ENCODE results near the gene MYH7. TPM values are rescaled to one million over a fixed set of nuclear protein-coding genes. Genes with fewer than 3 reads are reported as not detected.

MYH7 gene
- polyA plus RNA-seq, 1 of the 3 experiments (the other 2 are of a cell fraction): not detected

- no peak for DNase-seq
- Histone ChIP-seq H3F3A (replicated peaks; ENCODE audit: insufficient read depth) (no peaks in the 10 kb centered on the region), H3K27ac (ENCODE audit: low read depth in 2 of 2, low read length in 1 of 2) (no peak overlapping the region), H3K9me2 (no peaks in the 10 kb centered on the region), H3K9me3 (no peaks in the 10 kb centered on the region), H4K20me1 (ENCODE audit: insufficient read depth) (no peaks in the 10 kb centered on the region), H3K27me3 (ENCODE audit: insufficient read depth) (no peaks in the 10 kb centered on the region; the same call in none of the 2 replicates), H2AFZ (ENCODE audit: low read depth) (no peak overlapping the region), H3K79me2 (ENCODE audit: insufficient read depth) (no peaks in the 10 kb centered on the region), H3K4me2 (no peak overlapping the region), H3K4me1 (ENCODE audit: control insufficient read depth in 1 of 2, insufficient read depth in 2 of 2, low read depth in 1 of 2, low read length in 1 of 2) (peaks cover 0 to 3% of the 10 kb centered on the region in 2 experiments; a peak in 1 of 4 replicates), H3K4me3 (ENCODE audit: low read depth in 2 of 2, low read length in 1 of 2) (no peak overlapping the region), H3K36me3 (replicated peaks in 1 of 2; ENCODE audit: control insufficient read depth in 1 of 2, insufficient read depth in 2 of 2, low read length in 1 of 2) (no peaks in the 10 kb centered on the region), H3K9ac (no peak overlapping the region)
- ChIA-PET POLR2A (interaction anchor here (1.7 kb wide), 2 partner anchors 13 to 52 kb away, joined by 5 to 6 read pairs; no protein-coding TSS in a partner anchor), CTCF (interaction anchor here (0.8 to 8.2 kb wide), 16 partner anchors 11 to 114 kb away, joined by 3 to 179 read pairs (median 10); partner anchors contain the start of genes EFS, PABPN1 and SLC22A17)
- TF ChIP-seq NRF1 (IDR thresholded peaks at IDR 0.05; ENCODE audit: low read depth, low read length): no peak
- TF ChIP-seq GATA2 (CRISPR knock-in tag; IDR thresholded peaks at IDR 0.05): no peak
- TF ChIP-seq, protein P1, sequence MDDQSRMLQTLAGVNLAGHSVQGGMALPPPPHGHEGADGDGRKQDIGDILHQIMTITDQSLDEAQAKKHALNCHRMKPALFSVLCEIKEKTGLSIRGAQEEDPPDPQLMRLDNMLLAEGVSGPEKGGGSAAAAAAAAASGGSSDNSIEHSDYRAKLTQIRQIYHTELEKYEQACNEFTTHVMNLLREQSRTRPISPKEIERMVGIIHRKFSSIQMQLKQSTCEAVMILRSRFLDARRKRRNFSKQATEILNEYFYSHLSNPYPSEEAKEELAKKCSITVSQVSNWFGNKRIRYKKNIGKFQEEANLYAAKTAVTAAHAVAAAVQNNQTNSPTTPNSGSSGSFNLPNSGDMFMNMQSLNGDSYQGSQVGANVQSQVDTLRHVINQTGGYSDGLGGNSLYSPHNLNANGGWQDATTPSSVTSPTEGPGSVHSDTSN (IDR thresholded peaks at IDR 0.05): no peak
- WGBS (ENCODE audit: low lambda C conversion rate): 64% methylated on average over 7 of the region's 11 CpGs
Measured at GRCh38 chr14:23378612-23379220, 56.7 kb downstream of the MYH7 start.

GRCh38 chr14:23377573-23378563 is 57.6 kb downstream of the MYH7 start:
- H3K27me3 ChIP-seq (ENCODE audit: insufficient read depth): no peaks in the 10 kb centered on the region; the same call in none of the 2 replicates
- H3K79me2 ChIP-seq (ENCODE audit: insufficient read depth): no peaks in the 10 kb centered on the region
- no peaks in the 10 kb centered on the region for H3K36me3 ChIP-seq (replicated peaks in 1 of 2; ENCODE audit: control insufficient read depth in 1 of 2, insufficient read depth in 2 of 2, low read length in 1 of 2)
- CTCF ChIA-PET: interaction anchor here (0.8 to 8.2 kb wide), 7 partner anchors 13 to 258 kb away, joined by 3 to 179 read pairs (median 19); partner anchors contain the start of gene PABPN1
- H3K9me3 ChIP-seq: no peaks in the 10 kb centered on the region
- H2AFZ ChIP-seq (ENCODE audit: low read depth): no peak overlapping the region
- no peak overlapping the region for H3K27ac ChIP-seq (ENCODE audit: low read depth in 2 of 2, low read length in 1 of 2)
- 70% methylated on average over 12 of the region's 14 CpGs for WGBS (ENCODE audit: low lambda C conversion rate)
- POLR2A ChIA-PET: interaction anchor here (0.6 to 1.7 kb wide), 2 partner anchors 12 to 56 kb away, joined by 3 to 5 read pairs; no protein-coding TSS in a partner anchor
- H4K20me1 ChIP-seq (ENCODE audit: insufficient read depth): no peaks in the 10 kb centered on the region
- H3K4me3 ChIP-seq (ENCODE audit: low read depth in 2 of 2, low read length in 1 of 2): no peak overlapping the region
- H3F3A ChIP-seq (replicated peaks; ENCODE audit: insufficient read depth): no peaks in the 10 kb centered on the region
- no peak for DNase-seq
- H3K9me2 ChIP-seq: no peaks in the 10 kb centered on the region
- H3K4me2 ChIP-seq: no peak overlapping the region
- peaks cover 0 to 3% of the 10 kb centered on the region in 2 experiments; a peak in 1 of 4 replicates for H3K4me1 ChIP-seq (ENCODE audit: control insufficient read depth in 1 of 2, insufficient read depth in 2 of 2, low read depth in 1 of 2, low read length in 1 of 2)
- no peak overlapping the region for H3K9ac ChIP-seq
- TF ChIP-seq RXRA (IDR thresholded peaks at IDR 0.05; ENCODE audit: borderline replicate concordance, low read depth) (no peak), SMC3 (IDR thresholded peaks at IDR 0.05; ENCODE audit: low read depth, low read length) (no peak), POLR2AphosphoS5 (IDR thresholded peaks at IDR 0.05; ENCODE audit: low read depth, low read length) (no peak), EP300 (IDR thresholded peaks at IDR 0.05; ENCODE audit: borderline replicate concordance in 1 of 2, low read depth in 1 of 2, low read length in 1 of 2) (no peak), EZH2phosphoT487 (IDR thresholded peaks at IDR 0.05; ENCODE audit: borderline replicate concordance, low read depth) (no peak), CHD2 (IDR thresholded peaks at IDR 0.05; ENCODE audit: low read length, partially characterized antibody) (no peak), RFX5 (IDR thresholded peaks at IDR 0.05; ENCODE audit: low read length) (no peak), SIN3A (IDR thresholded peaks at IDR 0.05; ENCODE audit: borderline replicate concordance, low read depth, low read length) (no peak), RCOR1 (IDR thresholded peaks at IDR 0.05; ENCODE audit: low read length) (no peak), GATA2 (CRISPR knock-in tag; IDR thresholded peaks at IDR 0.05) (no peak), FOSL2 (IDR thresholded peaks at IDR 0.05; ENCODE audit: borderline replicate concordance, low read depth) (no peak), MEF2A (IDR thresholded peaks at IDR 0.05; ENCODE audit: borderline replicate concordance, low read depth) (no peak)
- TF ChIP-seq, protein P1 (IDR thresholded peaks at IDR 0.05): no peak
- TF ChIP-seq, protein P2, sequence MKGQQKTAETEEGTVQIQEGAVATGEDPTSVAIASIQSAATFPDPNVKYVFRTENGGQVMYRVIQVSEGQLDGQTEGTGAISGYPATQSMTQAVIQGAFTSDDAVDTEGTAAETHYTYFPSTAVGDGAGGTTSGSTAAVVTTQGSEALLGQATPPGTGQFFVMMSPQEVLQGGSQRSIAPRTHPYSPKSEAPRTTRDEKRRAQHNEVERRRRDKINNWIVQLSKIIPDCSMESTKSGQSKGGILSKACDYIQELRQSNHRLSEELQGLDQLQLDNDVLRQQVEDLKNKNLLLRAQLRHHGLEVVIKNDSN (IDR thresholded peaks at IDR 0.05; ENCODE audit: borderline replicate concordance, low read depth): no peak
- TF ChIP-seq, protein P3, sequence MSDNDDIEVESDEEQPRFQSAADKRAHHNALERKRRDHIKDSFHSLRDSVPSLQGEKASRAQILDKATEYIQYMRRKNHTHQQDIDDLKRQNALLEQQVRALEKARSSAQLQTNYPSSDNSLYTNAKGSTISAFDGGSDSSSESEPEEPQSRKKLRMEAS (IDR thresholded peaks at IDR 0.05; ENCODE audit: low read depth): no peak
- TF ChIP-seq, protein P4, sequence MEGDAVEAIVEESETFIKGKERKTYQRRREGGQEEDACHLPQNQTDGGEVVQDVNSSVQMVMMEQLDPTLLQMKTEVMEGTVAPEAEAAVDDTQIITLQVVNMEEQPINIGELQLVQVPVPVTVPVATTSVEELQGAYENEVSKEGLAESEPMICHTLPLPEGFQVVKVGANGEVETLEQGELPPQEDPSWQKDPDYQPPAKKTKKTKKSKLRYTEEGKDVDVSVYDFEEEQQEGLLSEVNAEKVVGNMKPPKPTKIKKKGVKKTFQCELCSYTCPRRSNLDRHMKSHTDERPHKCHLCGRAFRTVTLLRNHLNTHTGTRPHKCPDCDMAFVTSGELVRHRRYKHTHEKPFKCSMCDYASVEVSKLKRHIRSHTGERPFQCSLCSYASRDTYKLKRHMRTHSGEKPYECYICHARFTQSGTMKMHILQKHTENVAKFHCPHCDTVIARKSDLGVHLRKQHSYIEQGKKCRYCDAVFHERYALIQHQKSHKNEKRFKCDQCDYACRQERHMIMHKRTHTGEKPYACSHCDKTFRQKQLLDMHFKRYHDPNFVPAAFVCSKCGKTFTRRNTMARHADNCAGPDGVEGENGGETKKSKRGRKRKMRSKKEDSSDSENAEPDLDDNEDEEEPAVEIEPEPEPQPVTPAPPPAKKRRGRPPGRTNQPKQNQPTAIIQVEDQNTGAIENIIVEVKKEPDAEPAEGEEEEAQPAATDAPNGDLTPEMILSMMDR (IDR thresholded peaks at IDR 0.05): no peak
